ENCODE results near the gene HIGD1C. TPM values are rescaled to one million over a fixed set of nuclear protein-coding genes. Genes with fewer than 3 reads are reported as not detected.
"Not testable (repeated sequence)": the region's sequence is repeated elsewhere in the genome, so short reads cannot be mapped to it uniquely, and the experiment has no call there.

Gene HIGD1C
- total RNA-seq, result not detected

- Mint-ChIP-seq H3K4me1 (no peaks in the 10 kb centered on the region), H3K36me3 (ENCODE audit: low read depth) (no peaks in the 10 kb centered on the region), H3K27me3 (no peaks in the 10 kb centered on the region), H3K27ac (no peak within 1 kb of the TSS), H3K9me3 (no peaks in the 10 kb centered on the region), H3K4me3 (no peak within 1 kb of the TSS)
- ChIA-PET CTCF (no interaction called here), POLR2A (no interaction called here)
- DNase-seq, result no peak
Measured at GRCh38 chr12:50952510-50952909, at the start of gene HIGD1C. Gene HIGD1C (plus strand): TSS chr12:50952544. CDS start chr12:50953999, 1,455 bp downstream.

DNA sequence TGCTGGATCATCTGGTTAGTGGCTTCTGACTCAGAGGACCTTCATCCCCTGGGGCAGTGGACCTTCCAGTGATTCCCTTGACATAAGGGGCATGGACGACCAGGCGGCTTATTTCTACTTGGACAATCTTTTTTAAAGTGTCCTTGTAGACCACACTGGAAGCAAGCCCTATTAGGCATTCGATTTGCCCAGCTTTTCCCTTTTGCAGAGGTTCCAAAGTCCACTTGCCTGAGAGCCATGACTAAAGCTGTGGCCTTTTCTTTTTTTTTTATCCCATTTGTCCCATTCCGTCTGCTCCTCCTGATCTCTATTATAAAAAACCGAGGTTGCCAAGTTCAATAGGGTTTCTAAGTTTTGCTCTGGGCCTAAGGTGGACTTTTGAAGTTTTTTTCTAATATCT is 43.9 kb upstream of the HIGD1C start:
- H3K9me3 Mint-ChIP-seq, result peaks cover 14% of the 10 kb centered on the region
- H3K27me3 Mint-ChIP-seq; POLR2A ChIA-PET; H3K36me3 Mint-ChIP-seq (ENCODE audit: low read depth); H3K27ac Mint-ChIP-seq; DNase-seq; H3K4me3 Mint-ChIP-seq; CTCF ChIA-PET; H3K4me1 Mint-ChIP-seq: not testable (repeated sequence)

DNA sequence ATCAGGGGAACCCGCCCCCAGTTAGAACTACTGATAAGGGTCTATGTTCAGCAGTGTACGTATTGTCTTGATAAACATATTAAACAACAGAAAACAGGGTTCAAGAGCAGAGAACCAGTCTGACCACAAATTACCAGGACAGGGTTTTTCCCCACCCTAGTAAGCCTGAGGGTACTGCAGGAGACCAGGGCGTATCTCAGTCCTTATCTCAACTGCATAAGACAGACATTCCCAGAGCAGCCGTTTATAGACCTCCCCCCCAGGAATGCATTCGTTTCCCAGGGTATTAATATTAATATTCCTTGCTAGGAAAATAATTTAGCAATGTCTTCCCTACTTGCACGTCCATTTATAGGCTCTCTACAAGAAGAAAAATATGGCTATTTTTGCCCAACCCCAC is 40.0 kb upstream of the HIGD1C start:
- H3K27ac Mint-ChIP-seq; H3K4me3 Mint-ChIP-seq; H3K36me3 Mint-ChIP-seq (ENCODE audit: low read depth); H3K27me3 Mint-ChIP-seq; POLR2A ChIA-PET; CTCF ChIA-PET; DNase-seq; H3K4me1 Mint-ChIP-seq: not testable (repeated sequence)
- peaks cover 25% of the 10 kb centered on the region for H3K9me3 Mint-ChIP-seq

- no peak for DNase-seq
- no peak overlapping the region for H3K4me3 Mint-ChIP-seq
- H3K9me3 Mint-ChIP-seq, result peaks cover 28% of the 10 kb centered on the region
- H3K27ac Mint-ChIP-seq, result no peak overlapping the region
- no peaks in the 10 kb centered on the region for H3K27me3 Mint-ChIP-seq
- ChIA-PET CTCF (no interaction called here), POLR2A (no interaction called here)
- H3K36me3 Mint-ChIP-seq (ENCODE audit: low read depth), result peaks cover 11% of the 10 kb centered on the region
- H3K4me1 Mint-ChIP-seq, result no peaks in the 10 kb centered on the region
Measured at GRCh38 chr12:50913224-50913623, 39.1 kb upstream of the HIGD1C start.

DNA sequence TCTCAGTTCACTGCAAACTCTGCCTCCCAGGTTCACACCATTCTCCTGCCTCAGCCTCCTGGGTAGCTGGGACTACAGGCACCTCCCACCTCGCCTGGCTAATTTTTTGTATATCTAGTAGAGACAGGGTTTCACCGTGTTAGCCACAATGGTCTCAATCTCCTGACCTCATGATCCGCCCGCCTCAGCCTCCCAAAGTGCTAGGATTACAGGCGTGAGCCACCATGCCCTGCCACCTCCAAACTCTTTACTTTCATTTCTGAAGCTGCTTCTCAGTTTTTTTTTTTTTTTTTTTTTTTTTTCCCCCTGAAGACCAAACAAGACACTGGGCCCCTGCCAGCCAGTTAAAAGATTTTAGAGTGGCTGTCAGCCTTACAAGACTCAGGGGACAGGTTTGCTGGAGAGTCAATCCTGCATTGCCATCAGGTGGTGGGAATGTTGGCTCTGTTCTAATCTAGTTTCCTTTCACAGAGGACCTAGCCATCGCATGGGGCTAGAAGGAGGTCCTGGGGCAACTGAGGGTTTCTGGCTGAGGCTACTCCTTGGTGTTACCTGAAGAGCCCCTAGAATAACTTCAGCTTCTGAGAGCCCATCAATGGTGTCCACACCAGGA is 37.4 kb upstream of the HIGD1C start:
- Mint-ChIP-seq H3K36me3 (ENCODE audit: low read depth) (peaks cover 11% of the 10 kb centered on the region), H3K9me3 (peaks cover 29% of the 10 kb centered on the region), H3K27me3 (no peaks in the 10 kb centered on the region), H3K4me3 (no peak overlapping the region), H3K4me1 (peaks cover 3% of the 10 kb centered on the region), H3K27ac (no peak overlapping the region)
- DNase-seq, result no peak
- ChIA-PET POLR2A (no interaction called here), CTCF (no interaction called here)

GRCh38 chr12:50916292-50916691 is 36.1 kb upstream of the HIGD1C start:
- H3K4me1 Mint-ChIP-seq, result peaks cover 3% of the 10 kb centered on the region
- CTCF ChIA-PET, result no interaction called here
- no peaks in the 10 kb centered on the region for H3K27me3 Mint-ChIP-seq
- peaks cover 11% of the 10 kb centered on the region for H3K36me3 Mint-ChIP-seq (ENCODE audit: low read depth)
- H3K27ac Mint-ChIP-seq, result no peak overlapping the region
- peaks cover 26% of the 10 kb centered on the region for H3K9me3 Mint-ChIP-seq
- POLR2A ChIA-PET, result no interaction called here
- no peak overlapping the region for H3K4me3 Mint-ChIP-seq
- no peak for DNase-seq

DNA sequence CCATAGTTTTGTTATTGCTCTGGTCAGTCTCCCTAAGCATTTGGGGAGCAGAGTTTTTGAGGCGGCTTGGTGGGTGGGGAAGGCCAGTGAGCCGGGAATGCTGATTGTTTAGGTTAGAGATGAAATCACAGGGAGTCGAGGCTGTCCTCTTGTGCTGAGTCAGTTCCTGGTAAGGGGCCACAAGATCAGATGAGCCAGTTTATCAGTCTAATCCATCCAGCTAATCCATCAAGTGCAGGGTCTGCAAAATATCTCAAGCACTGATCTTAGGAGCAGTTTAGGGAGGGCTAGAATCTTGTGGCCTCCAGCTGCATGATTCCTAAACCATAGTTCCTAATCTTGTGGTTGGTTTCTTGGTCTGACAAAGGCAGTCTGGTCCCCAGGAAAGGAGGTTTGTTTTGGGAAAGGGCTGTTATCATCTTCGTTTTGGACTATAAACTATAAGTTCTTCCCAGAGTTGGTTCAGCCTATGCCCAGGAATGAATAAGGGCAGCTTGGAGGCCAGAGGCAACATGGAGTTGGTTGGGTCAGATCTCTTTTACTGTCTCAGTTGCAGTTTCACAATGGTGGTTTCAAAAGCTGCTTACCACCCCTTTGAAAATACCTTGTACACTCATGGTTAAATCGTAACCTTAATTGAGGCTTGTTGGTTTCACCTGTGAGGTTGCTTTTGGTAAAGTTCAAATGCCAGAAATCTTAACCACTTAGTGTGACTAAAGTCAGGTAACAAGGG is 33.6 kb upstream of the HIGD1C start:
- Mint-ChIP-seq H3K4me3 (no peak overlapping the region), H3K9me3 (peaks cover 15% of the 10 kb centered on the region), H3K36me3 (ENCODE audit: low read depth) (peaks cover 6% of the 10 kb centered on the region), H3K27me3 (no peaks in the 10 kb centered on the region), H3K4me1 (peaks cover 5% of the 10 kb centered on the region), H3K27ac (no peak overlapping the region)
- no peak for DNase-seq
- CTCF ChIA-PET, result no interaction called here
- POLR2A ChIA-PET, result interaction anchor here (0.8 kb wide), 1 partner anchor 9 kb away, joined by 3 read pairs; no protein-coding TSS in a partner anchor

DNA sequence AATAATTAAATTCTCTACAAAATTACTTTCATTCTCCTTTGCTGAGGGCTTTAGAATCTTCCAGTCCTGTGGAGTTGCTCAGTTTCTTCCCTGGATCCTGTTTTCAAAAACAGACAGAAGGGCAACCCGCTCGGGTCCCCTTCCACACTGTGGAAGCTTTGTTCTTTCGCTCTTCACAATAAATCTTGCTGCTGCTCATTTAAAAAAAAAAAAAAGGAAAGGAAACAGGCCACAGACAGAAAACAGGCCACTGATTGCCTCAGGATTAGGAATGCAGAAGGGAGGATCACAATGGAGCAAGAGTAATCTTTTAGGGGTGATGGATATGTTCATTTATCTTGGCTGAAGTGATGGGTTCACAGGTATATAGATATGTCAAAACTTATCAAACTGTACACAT is 29.5 kb upstream of the HIGD1C start:
- Mint-ChIP-seq H3K4me3 (no peak overlapping the region), H3K4me1 (peaks cover 12% of the 10 kb centered on the region), H3K27ac (no peak overlapping the region), H3K9me3 (peaks cover 4% of the 10 kb centered on the region), H3K27me3 (no peaks in the 10 kb centered on the region), H3K36me3 (ENCODE audit: low read depth) (peaks cover 1% of the 10 kb centered on the region)
- POLR2A ChIA-PET, result no interaction called here
- no peak for DNase-seq
- CTCF ChIA-PET, result no interaction called here

DNA sequence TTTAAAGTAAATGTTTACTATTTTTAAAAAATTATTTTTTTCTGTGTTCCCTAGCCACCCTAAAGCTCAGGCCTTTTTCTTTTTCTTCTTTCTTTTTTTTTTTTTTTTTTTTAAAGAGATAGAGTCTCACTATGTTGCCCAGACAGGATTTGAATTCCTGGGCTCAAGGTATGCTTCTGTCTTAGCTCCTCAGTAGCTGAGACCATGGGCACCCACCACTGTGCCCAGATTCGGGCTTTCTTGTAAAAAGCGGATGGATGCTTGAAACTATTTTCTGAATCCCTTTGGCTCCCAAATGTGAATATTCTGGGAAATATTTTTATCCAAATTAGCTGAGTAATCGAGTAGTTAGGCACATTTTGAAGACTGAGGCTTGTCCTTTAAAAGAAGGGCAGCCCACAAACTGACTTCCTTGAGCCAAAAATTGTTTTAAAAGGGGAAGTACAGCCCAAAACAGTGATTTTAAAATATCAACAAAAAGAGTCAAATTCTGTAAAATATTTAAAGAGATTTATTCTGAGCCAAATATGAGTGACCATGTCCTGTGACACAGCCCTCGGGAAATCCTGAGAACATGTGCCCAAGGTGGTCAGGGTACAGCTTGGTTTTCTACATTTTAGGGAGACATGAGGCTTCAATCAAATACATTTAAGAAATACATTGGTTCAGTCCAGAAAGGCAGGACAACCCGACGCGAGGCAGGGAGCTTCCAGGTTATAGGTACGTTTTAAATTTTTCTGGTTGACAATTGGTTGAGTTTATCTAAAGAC is 28.8 kb upstream of the HIGD1C start:
- H3K4me3 Mint-ChIP-seq, result no peak overlapping the region
- no peak for DNase-seq
- H3K9me3 Mint-ChIP-seq, result no peaks in the 10 kb centered on the region
- H3K36me3 Mint-ChIP-seq (ENCODE audit: low read depth), result no peaks in the 10 kb centered on the region
- H3K27me3 Mint-ChIP-seq, result no peaks in the 10 kb centered on the region
- peaks cover 12% of the 10 kb centered on the region for H3K4me1 Mint-ChIP-seq
- no peak overlapping the region for H3K27ac Mint-ChIP-seq
- ChIA-PET POLR2A (no interaction called here), CTCF (no interaction called here)

GRCh38 chr12:50924131-50924438 is 28.3 kb upstream of the HIGD1C start:
- Mint-ChIP-seq H3K4me1 (peaks cover 9% of the 10 kb centered on the region), H3K4me3 (no peak overlapping the region), H3K27me3 (no peaks in the 10 kb centered on the region), H3K36me3 (ENCODE audit: low read depth) (no peaks in the 10 kb centered on the region), H3K9me3 (no peaks in the 10 kb centered on the region), H3K27ac (no peak overlapping the region)
- CTCF ChIA-PET, result interaction anchor here (1.0 kb wide), 1 partner anchor 104 kb away, joined by 3 read pairs; no protein-coding TSS in a partner anchor
- DNase-seq, result no peak
- POLR2A ChIA-PET, result no interaction called here

DNA sequence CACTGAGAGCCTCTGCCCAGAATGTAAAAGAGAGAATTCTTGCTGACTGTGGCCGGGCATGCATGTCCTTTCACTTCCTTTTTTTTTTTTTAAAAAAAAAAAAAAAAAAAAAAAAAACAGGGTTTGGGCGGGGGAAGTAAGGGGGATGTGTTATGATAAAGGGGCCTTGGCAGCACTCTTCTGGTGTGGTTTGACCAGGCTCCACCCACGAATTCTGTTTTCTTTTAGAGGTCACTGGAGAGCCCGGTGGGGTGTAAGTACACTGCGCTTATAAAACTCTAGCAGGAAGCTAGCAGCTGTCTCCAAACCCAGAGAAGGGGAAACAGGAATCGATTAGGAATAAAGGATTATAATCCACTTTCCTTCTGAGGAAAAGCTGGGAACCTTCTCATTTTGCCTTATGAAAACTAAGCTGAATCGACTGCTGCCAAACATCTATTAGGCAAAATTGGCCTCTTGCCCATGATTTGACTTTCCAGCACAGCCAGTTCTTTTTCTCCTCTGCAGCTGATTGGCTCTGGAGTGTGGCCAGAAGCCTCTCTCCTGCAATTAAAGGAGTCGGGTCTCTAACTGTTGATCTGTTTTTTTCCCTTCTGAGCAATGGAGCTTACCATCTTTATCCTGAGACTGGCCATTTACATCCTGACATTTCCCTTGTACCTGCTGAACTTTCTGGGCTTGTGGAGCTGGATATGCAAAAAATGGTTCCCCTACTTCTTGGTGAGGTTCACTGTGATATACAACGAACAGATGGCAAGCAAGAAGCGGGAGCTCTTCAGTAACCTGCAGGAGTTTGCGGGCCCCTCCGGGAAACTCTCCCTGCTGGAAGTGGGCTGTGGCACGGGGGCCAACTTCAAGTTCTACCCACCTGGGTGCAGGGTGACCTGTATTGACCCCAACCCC is 27.7 kb upstream of the HIGD1C start:
- ChIA-PET POLR2A (interaction anchor here (1.1 kb wide), 1 partner anchor 160 kb away, joined by 3 read pairs; no protein-coding TSS in a partner anchor), CTCF (interaction anchor here (1.0 kb wide), 1 partner anchor 103 kb away, joined by 3 read pairs; no protein-coding TSS in a partner anchor)
- Mint-ChIP-seq H3K36me3 (ENCODE audit: low read depth) (no peaks in the 10 kb centered on the region), H3K4me3 (no peak overlapping the region), H3K9me3 (no peaks in the 10 kb centered on the region), H3K27me3 (no peaks in the 10 kb centered on the region), H3K4me1 (peaks cover 9% of the 10 kb centered on the region), H3K27ac (no peak overlapping the region)
- no peak for DNase-seq

DNA sequence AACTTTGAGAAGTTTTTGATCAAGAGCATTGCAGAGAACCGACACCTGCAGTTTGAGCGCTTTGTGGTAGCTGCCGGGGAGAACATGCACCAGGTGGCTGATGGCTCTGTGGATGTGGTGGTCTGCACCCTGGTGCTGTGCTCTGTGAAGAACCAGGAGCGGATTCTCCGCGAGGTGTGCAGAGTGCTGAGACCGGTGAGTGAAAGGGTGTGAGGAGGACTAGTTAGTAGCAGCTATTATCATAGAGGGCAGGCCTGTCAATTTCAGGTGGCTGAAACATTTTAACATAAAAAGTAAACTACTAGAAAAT is 27.0 kb upstream of the HIGD1C start:
- CTCF ChIA-PET, result interaction anchor here (1.0 kb wide), 1 partner anchor 103 kb away, joined by 3 read pairs; no protein-coding TSS in a partner anchor
- POLR2A ChIA-PET, result interaction anchor here (1.1 kb wide), 1 partner anchor 160 kb away, joined by 3 read pairs; no protein-coding TSS in a partner anchor
- Mint-ChIP-seq H3K27ac (no peak overlapping the region), H3K4me3 (no peak overlapping the region), H3K27me3 (no peaks in the 10 kb centered on the region), H3K36me3 (ENCODE audit: low read depth) (no peaks in the 10 kb centered on the region), H3K4me1 (peaks cover 9% of the 10 kb centered on the region), H3K9me3 (no peaks in the 10 kb centered on the region)
- no peak for DNase-seq

- H3K36me3 Mint-ChIP-seq (ENCODE audit: low read depth), result no peaks in the 10 kb centered on the region
- H3K4me3 Mint-ChIP-seq, result no peak overlapping the region
- ChIA-PET CTCF (no interaction called here), POLR2A (no interaction called here)
- peaks cover 9% of the 10 kb centered on the region for H3K4me1 Mint-ChIP-seq
- no peak overlapping the region for H3K27ac Mint-ChIP-seq
- DNase-seq, result no peak
- H3K9me3 Mint-ChIP-seq, result no peaks in the 10 kb centered on the region
- H3K27me3 Mint-ChIP-seq, result no peaks in the 10 kb centered on the region
Measured at GRCh38 chr12:50925920-50926319, 26.4 kb upstream of the HIGD1C start.
